ENCODE results near the gene TREH.
A peak's percentile ranks its signal among the peaks of the same experiment; 100 is the strongest.
"Not testable (repeated sequence)": the region's sequence is repeated elsewhere in the genome, so short reads cannot be mapped to it uniquely, and the experiment has no call there.

TREH gene

GRCh38 chr11:118715245-118715831 lies 35.9 kb upstream of the TREH start:
- peak; percentile 13 for DNase-seq (ENCODE audit: low read depth)
- H3K4me3 ChIP-seq (ENCODE audit: control insufficient read depth, low read depth, low read length): no peak overlapping the region
- no peak for TF ChIP-seq CTCF (conservative IDR thresholded peaks at IDR 0.05; ENCODE audit: control insufficient read depth, insufficient read depth, low read depth, low read length)

- H3K4me3 ChIP-seq (ENCODE audit: control insufficient read depth, low read depth, low read length): no peak overlapping the region
- no peak for DNase-seq (ENCODE audit: low read depth)
- no peak for TF ChIP-seq CTCF (conservative IDR thresholded peaks at IDR 0.05; ENCODE audit: control insufficient read depth, insufficient read depth, low read depth, low read length)
Observed at GRCh38 chr11:118714816-118715215, 35.4 kb upstream of the TREH start.

GRCh38 chr11:118714416-118714815 lies 35.0 kb upstream of the TREH start:
- not testable (repeated sequence) for H3K4me3 ChIP-seq (ENCODE audit: control insufficient read depth, low read depth, low read length); DNase-seq (ENCODE audit: low read depth)

- no peak for TF ChIP-seq CTCF (conservative IDR thresholded peaks at IDR 0.05; ENCODE audit: control insufficient read depth, insufficient read depth, low read depth, low read length)
- no peak for DNase-seq (ENCODE audit: low read depth)
- H3K4me3 ChIP-seq (ENCODE audit: control insufficient read depth, low read depth, low read length): no peak overlapping the region
Observed at GRCh38 chr11:118708296-118708695, 28.8 kb upstream of the TREH start.

- DNase-seq (ENCODE audit: low read depth): no peak
- TF ChIP-seq CTCF (conservative IDR thresholded peaks at IDR 0.05; ENCODE audit: control insufficient read depth, insufficient read depth, low read depth, low read length): no peak
- no peak overlapping the region for H3K4me3 ChIP-seq (ENCODE audit: control insufficient read depth, low read depth, low read length)
Observed at GRCh38 chr11:118706546-118706825, 27.0 kb upstream of the TREH start.

- H3K4me3 ChIP-seq (ENCODE audit: control insufficient read depth, low read depth, low read length): no peak overlapping the region
- DNase-seq (ENCODE audit: low read depth): no peak
- TF ChIP-seq CTCF (conservative IDR thresholded peaks at IDR 0.05; ENCODE audit: control insufficient read depth, insufficient read depth, low read depth, low read length): no peak
Observed at GRCh38 chr11:118705791-118706545, 26.5 kb upstream of the TREH start.

GRCh38 chr11:118705111-118705741 lies 25.8 kb upstream of the TREH start:
- H3K4me3 ChIP-seq (ENCODE audit: control insufficient read depth, low read depth, low read length): no peak overlapping the region
- no peak for TF ChIP-seq CTCF (conservative IDR thresholded peaks at IDR 0.05; ENCODE audit: control insufficient read depth, insufficient read depth, low read depth, low read length)
- no peak for DNase-seq (ENCODE audit: low read depth)
